ENCODE measurements around the gene IL7R. TPM values are rescaled to one million over a fixed set of nuclear protein-coding genes. Genes with fewer than 3 reads are reported as not detected.

IL7R gene
- total and polyA plus RNA-seq, 12 donors: 1.2 to 14.7 (median 7.5) TPM

DNA sequence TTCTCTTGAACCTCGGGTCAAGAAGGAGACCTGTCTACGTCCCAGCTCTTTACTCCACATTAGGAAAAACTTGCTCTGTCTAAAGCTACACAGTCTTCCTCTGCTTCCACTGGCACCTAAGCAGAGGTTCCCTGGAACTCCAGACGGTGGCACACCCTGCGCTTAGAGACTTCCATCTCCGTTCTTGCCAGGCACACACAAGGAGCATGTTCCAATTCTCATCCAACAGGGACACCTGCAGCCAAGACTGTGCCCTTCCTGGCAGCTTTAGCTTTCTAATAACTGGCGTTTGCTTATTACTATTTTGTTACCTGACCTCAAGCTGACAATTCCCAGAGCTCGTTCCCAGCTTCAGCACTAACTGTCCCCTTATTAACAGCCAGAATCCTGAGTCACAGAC is 65.8 kb downstream of the IL7R start:
- no peak for DNase-seq
- no peak for TF ChIP-seq POLR2A (IDR thresholded peaks at IDR 0.05)
- TF ChIP-seq CTCF (IDR thresholded peaks at IDR 0.05): no peak
- no peaks in the 10 kb centered on the region for H3K9me3 ChIP-seq (replicated peaks in 1 of 3)
- no peaks in the 10 kb centered on the region for H3K36me3 ChIP-seq (replicated peaks in 1 of 2)
- intact Hi-C loops (cut with DNase I): loop anchor here in 1 of 2 donors (10.0 kb wide), 1 partner anchor 838 kb away; no protein-coding TSS in a partner anchor
- no peaks in the 10 kb centered on the region for H3K27me3 ChIP-seq
- H3K27ac ChIP-seq: no peak overlapping the region
- WGBS, 4 donors: 78 to 87% (median 80%) methylated on average over 7 of the region's 7 CpGs
- peaks cover 0 to 6% of the 10 kb centered on the region in 2 donors for H3K4me1 ChIP-seq (replicated peaks in 1 of 2)
- no peak overlapping the region for H3K4me3 ChIP-seq

DNA sequence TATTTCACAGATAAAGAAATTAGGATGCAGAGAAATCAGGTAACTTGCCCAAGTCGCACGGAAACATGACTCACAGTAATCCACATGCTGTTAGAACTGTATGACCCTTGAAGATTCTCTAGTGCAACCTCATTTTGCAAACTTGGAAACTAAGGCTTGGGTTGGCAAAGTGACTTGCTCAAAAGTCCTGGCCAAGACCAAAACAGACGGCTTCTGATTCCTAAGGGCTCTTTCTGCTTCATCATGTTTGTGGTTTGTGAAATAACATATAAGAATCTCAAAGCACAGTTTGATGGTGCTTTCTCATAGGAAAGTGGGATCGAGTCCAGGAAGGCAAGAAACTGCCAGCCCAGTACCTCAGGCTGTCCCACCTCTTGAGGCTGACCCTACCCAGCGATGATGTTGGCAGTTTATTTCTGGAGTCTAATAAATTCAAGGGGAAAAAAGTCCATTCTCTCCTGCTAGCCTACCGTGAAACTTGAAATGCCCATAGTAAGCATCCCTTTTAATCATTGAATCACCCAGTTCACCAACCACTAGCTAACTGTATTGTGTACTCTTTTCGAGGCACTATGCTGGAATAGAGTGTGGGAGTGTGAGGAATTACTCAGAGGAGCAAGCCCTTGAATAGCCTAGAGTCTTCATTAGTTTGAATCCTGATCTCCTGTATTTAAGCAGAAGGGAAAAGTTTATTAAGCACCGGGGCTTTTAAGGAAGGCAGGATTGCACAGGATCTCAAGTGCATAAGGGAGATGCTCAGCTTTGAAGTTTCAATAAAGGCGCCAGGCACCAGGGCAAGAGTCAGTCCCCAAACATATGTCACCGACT is 67.6 kb downstream of the IL7R start:
- DNase-seq: no peak
- intact Hi-C loops (cut with DNase I): loop anchor here (2.0 to 10.0 kb wide), 2 partner anchors 308 to 840 kb away; partner anchors contain the start of gene SPEF2 (in 1 of the 2)
- H3K36me3 ChIP-seq (replicated peaks in 1 of 2): no peaks in the 10 kb centered on the region
- H3K4me3 ChIP-seq: peak overlapping the region in 1 of 4 donors; percentile 19
- WGBS, 4 donors: 48 to 71% (median 54%) methylated on average over 9 to 10 of the region's 10 CpGs
- H3K27ac ChIP-seq: no peak overlapping the region
- no peaks in the 10 kb centered on the region for H3K9me3 ChIP-seq (replicated peaks in 1 of 3)
- H3K4me1 ChIP-seq (replicated peaks in 1 of 2): peaks cover 0 to 6% of the 10 kb centered on the region in 2 donors
- no peaks in the 10 kb centered on the region for H3K27me3 ChIP-seq
- TF ChIP-seq CTCF (IDR thresholded peaks at IDR 0.05) (no peak), POLR2A (IDR thresholded peaks at IDR 0.05) (no peak)

GRCh38 chr5:35924950-35925722 is 68.4 kb downstream of the IL7R start:
- peak overlapping the region in 1 of 4 donors; percentile 19 for H3K4me3 ChIP-seq
- DNase-seq: peak; percentile 66 to 88 (median 77)
- no peaks in the 10 kb centered on the region for H3K36me3 ChIP-seq (replicated peaks in 1 of 2)
- no peaks in the 10 kb centered on the region for H3K27me3 ChIP-seq
- 11 to 16% (median 12%) methylated on average over 16 to 21 of the region's 21 CpGs for WGBS, 4 donors
- H3K4me1 ChIP-seq (replicated peaks in 1 of 2): peaks cover 0 to 6% of the 10 kb centered on the region in 2 donors
- intact Hi-C loops (cut with DNase I): loop anchor here (2.0 to 10.0 kb wide), 4 partner anchors 148 to 840 kb away; partner anchors contain the start of gene SPEF2 (in 1 of the 2)
- H3K27ac ChIP-seq: no peak overlapping the region
- TF ChIP-seq POLR2A (IDR thresholded peaks at IDR 0.05) (no peak), CTCF (IDR thresholded peaks at IDR 0.05) (peak; percentile 51 to 80 (median 70))
- no peaks in the 10 kb centered on the region for H3K9me3 ChIP-seq (replicated peaks in 1 of 3)
